ENCODE measurements around the gene ADK.
"Not testable (repeated sequence)": the region's sequence is repeated elsewhere in the genome, so short reads cannot be mapped to it uniquely, and the experiment has no call there.

Gene ADK

DNA sequence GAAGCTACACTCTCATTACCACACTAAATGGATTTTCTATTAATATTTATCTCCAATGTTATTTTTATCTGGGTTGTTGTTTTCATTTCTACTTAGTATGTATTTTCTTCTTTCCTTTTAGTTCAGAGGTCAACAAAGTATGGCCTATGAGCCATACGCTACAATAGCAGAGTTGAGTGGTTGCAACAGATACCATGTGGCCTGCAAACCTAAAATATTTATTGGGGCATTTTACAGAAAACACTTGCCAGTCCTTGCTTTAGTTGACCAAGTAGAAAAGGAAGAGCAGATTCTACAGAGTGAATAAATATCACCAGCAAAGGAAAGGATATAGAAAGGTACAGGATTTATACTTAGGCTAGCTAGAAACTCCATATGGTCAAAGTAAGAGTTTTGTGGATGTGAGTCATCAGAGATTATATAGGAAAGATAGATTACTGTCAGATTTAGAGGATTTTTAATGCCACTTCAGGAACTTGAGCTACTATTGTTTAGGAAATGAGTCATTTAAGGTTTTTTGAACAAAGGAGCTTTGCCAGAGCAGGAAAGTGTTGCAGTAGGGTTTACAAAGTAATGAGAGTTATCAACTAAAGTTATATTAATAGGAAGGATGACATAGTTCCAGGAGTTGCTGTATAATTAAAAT lies 352.1 kb downstream of the ADK start:
- DNase-seq: no peak

DNA sequence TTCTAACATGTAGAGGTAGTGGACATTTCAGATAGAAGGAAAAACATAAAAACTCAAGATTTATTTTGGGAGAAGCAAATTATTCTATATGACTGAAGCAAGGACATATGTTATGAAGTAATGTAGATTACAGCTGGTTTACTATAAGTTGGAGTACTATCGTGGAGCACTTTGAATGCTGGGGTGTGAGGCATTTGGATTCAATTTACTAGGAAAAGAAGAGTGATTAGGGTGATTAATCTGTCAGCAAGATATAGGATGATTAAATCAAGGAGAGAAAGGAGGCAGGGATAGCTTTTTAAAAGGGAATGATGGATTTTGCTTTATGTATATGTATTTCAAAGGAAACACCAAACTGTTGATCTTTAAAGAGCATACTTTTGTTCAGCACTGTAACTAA lies 356.9 kb downstream of the ADK start:
- DNase-seq: no peak

- DNase-seq: no peak
These were observed 359.6 kb downstream of the ADK start for GRCh38 chr10:74510594-74510993.

DNA sequence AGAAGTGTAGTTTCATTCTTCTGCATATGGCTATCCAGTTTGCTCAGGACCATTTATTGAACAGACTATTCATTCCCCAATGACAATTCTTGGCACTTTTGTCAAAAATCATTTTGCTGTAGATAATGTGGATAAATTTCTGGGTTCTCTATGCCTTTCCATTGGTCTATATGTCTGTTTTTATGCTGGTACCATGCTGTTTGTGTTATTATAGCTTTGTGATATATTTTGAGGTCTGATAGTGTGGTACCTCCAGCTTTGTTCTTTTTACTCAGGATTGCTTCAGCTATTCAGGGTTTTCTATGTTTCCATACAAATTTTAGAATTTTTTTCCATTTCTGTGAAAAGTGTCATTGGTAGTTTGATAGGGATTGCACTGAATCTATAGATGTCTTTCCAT lies 360.0 kb downstream of the ADK start:
- no peak for DNase-seq

DNA sequence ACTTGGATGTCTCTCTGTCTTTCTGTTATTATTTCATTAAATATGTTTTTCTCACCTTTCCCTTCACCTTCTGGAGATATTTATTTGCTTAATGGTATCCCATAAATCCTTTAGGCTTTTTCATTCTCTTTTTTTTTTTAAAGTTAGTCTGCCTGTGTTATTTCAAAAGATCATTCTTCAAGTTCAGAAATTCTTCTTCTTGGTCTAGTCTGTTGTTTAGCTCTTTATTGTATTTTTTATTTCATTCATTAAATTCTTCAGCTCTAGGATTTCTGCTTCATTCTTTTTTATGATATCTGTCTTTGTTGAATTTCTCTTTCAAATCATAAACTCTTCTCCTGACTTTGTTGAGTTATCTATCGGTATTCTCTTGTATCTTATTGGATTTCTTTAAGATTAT lies 363.3 kb downstream of the ADK start:
- DNase-seq: no peak

DNA sequence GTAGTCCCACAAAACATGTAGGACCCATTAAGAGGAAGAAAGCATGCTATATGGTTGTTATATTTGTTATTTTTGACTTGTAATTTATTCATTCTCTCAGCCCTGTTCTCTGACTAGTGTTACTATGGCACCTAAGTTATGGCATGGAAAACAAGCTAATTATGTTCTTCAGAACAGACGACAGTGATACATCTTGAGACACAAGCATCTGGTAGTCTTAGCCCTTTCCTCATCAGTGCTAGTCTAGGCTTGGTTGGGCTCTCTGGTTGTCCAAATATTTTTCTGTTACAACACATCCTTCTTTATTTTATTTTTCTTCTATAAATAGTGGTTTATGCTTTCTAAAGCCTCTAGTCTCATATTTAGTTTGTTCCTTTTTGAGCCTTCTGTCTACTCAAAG lies 367.0 kb downstream of the ADK start:
- no peak for DNase-seq

DNA sequence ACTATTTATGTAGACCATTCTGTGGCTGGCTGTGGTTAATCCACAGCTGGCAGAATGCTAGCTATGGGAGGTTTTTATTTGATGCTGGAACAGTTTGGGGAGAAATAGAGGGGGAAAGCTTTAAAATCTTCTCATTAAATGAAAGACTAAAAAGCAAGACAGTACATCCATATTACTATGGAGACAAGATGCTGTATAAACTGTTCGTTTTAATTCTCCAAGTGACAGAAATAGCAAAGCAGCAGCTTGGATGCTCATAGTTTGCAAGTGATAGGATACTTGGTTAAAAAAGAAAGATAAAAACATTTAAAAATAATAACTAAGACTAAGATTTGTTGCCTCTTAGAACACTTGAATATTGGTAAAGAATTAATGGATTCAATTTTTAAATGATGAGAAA lies 370.5 kb downstream of the ADK start:
- no peak for DNase-seq

GRCh38 chr10:74523199-74523598 lies 372.2 kb downstream of the ADK start:
- DNase-seq: no peak

DNA sequence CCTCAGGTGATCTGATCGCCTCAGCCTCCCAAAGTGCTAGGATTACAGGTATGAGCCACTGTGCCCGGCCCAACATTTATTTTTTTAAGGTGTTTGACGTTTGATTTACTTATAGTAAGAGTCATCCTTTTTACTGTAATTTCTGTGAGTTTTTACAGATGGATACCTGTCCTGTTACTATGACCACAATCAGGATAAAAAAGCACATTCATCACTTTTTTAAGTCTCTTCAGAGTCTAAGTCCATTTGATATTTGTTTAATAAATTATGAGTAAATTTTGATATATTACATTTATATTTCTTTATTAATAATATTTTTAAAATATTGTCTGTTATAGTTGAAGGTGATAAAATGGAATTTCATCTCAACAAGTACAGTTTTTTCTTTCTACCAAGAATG lies 374.9 kb downstream of the ADK start:
- DNase-seq: no peak

DNA sequence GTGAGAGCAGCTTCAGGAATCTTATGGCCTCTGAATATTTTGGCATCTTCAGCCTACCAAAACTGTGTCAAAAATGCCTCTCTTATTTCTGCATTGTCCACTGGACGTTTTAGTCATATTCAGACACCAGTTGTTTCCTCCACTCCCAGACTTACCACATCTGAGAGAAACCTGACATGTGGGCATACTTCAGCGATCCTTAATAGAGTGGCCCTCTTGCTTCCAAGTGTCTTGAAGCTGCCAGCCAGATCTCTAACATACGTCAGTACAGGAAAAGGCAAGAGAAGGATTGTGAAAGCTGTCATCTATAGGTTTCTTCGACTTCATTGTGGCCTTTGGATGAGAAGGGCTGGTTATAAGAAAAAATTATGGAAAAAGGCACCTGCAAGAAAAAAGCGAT lies 376.6 kb downstream of the ADK start:
- DNase-seq: not testable (repeated sequence)

- DNase-seq: no peak
These were observed 378.2 kb downstream of the ADK start for GRCh38 chr10:74529205-74529604.

GRCh38 chr10:74530981-74531380 lies 380.0 kb downstream of the ADK start:
- DNase-seq: no peak

GRCh38 chr10:74539317-74539716 lies 388.3 kb downstream of the ADK start:
- DNase-seq: no peak

DNA sequence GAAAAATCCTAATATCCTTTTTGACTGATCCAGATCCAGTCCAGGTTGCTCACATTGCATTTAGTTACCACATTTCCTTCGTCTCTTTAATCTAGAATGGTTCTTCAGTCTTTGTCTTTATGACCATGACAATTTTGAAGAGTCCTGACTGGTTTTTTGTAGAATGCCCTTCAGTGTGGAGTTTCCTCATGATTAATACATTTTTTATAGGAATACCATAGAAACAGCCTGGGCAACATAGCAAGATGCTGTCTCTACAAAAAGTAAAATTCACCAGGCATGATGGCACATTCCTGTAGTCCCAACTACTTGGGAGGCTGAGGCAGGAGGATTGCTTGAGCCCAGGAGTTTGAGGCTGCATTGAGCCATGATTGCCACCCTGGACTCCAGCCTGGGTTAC lies 390.4 kb downstream of the ADK start:
- no peak for DNase-seq

GRCh38 chr10:74542077-74542476 lies 391.1 kb downstream of the ADK start:
- DNase-seq: no peak

GRCh38 chr10:74543276-74543675 lies 392.3 kb downstream of the ADK start:
- DNase-seq: no peak

- DNase-seq: no peak
These were observed 393.1 kb downstream of the ADK start for GRCh38 chr10:74544106-74544505.

- DNase-seq: no peak
These were observed 397.7 kb downstream of the ADK start for GRCh38 chr10:74548676-74549075.

DNA sequence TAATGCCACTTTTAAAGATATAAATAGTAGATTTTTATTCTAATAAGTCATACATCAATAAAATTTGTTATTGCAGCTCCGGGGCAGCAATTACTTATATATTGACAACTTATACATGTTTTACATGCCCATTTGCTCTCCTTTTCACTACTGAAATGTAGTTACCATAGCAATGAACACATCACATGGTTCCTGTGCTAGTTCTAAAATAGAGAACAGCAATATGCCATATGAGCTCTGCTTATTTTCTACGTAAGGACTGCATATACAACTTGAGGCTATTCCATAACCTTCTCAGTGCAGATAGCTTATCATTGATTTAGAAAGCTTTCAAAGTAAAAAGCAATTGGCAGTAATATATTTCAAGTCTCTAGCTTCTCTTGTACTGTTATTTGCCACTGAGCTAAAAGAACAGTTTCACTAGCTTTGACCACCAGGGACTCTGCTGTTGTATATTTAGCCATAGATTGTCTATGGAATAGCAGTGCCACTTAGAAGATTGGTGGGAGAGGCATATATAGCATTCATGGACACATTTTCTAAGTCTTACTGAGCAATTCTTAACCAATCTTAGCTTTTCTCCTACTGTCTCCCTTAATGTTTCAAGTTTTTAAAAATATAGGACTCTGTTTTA lies 405.2 kb downstream of the ADK start:
- DNase-seq: no peak

- no peak for DNase-seq
These were observed 406.1 kb downstream of the ADK start for GRCh38 chr10:74557098-74557497.

DNA sequence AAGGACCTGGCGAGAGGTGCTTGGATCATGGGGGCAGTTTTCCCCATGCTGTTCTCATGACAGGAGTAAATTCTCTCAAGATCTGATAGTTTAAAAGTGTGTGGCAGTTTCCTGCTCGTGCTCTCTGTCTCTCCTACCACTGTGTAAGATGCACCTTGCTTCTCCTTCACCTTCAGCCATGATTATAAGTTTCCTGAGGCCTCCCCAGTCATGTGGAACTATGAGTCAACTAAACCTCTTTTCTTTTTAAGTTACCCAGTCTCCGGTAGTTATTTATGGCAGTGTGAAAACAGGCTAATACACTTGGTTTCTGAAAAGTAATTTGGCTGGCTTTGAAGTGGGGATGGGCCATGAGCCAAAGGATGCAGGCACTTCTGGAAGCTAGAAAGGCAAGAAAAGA lies 407.4 kb downstream of the ADK start:
- no peak for DNase-seq

DNA sequence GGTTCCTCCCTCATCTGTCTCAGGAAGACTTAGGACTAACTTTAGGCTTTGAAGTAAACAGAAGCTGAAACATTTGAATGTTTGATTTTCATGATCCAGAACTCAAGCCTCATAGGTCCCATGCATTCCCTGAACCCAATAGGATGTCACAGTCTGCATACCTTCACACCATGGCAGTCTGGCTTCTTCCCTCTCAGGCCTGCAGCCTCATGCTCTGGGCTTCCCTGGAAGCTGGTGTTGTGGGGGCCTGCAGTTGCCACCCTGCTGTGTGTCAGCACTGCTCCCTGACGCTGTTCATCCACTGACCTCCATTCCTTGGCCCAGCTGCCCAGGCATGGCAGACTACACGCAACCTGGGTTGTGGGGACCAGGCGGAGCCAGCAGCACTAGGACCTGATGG lies 407.9 kb downstream of the ADK start:
- DNase-seq: no peak

DNA sequence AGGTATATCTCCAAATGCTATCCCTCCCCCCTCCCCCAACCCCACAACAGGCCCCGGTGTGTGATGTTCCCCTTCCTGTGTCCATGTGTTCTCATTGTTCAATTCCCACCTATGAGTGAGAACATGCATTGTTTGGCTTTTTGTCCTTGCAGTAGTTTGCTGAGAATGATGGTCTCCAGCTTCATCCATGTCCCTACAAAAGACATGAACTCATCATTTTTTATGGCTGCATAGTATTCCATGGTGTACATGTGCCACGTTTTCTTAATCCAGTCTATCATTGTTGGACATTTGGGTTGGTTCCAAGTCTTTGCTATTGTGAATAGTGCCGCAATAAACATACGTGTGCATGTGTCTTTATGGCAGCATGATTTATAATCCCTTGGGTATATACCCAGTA lies 417.9 kb downstream of the ADK start:
- DNase-seq: not testable (repeated sequence)

GRCh38 chr10:74573497-74573896 lies 422.5 kb downstream of the ADK start:
- DNase-seq: not testable (repeated sequence)

DNA sequence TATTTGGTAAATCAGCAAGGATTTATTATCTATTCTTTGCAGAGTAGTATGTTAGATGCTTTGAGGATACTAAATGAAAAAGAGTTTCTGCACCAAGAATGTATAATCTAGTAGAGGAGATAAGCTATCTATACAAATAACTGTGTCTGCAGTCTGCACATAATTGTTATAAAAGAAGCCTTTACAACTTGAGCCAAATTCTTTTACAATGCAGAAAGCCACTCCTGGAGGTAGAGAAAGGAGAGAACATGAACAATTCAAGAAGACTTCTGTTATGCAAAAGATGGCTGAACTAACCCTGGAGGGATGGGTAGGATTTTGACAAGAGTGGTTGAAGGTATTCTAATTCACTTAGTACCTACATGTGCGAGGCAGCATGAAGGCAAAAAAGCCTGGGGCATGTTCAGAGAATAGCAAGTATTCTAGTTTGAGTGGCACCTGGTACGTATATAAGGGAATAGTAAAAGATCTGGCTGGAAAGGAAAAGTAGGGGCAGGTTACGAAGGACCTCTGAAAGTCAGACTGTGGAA lies 424.2 kb downstream of the ADK start:
- no peak for DNase-seq

Measured in hematopoietic multipotent progenitor cell treated with erythropoietin and hydrocortisone succinate and interleukin-3 and kit ligand, for 8 days (in vitro differentiated cells).